HG02759 (cell line): ENCODE data around the gene RIPK1.

Experiments used
- ATAC-seq: cut with Tn5 transposase; IDR thresholded peaks from one replicate; pipeline ENCODE4 v1.9.1; 2021; ENCODE audit warnings: mild to moderate bottlenecking, moderate library complexity; ENCODE audit not compliant: unreplicated experiment

RIPK1 gene

DNA sequence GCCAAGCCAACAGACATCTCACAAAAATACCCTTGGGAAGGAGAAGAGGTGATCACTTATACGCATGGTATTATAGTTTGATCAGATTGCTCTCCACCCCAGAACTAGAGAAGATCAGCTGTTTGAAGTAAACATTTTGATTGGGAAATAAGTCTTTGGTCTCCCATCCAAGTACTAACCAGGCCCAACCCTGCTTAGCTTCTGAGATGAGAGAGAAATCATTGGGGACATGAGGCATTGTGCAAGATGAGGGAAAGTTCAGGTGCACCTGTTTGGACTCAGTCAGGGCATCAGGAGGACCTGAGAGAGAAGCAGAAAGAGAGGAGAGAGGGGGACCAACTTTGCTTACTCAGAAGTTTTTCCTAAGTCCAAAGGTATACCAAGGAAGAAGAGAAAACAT, 11.4 kb downstream of the RIPK1 start:
- ATAC-seq: no peak

DNA sequence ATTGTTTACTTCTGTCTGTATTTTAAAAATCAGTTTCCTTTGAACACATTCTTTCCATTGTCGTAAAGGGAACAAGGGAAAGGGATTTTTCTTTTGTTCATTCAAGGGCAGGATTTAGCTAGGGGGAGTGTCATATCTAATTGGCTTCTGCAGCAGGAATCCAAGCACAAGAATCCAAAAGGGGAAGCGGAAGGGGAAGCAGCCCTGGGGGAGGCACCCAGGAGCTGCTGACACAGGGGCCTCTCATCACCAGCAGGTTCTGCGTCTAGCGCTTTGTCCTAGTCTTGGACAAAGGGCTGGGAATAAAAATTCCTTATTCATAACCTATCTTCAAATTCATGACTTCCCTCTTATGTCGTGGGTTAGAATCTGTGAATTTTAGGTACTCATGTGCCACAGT, 13.7 kb downstream of the RIPK1 start:
- no peak for ATAC-seq

GRCh38 chr6:3085074-3085473, 16.8 kb downstream of the RIPK1 start:
- no peak for ATAC-seq

GRCh38 chr6:3086282-3086946, 18.1 kb downstream of the RIPK1 start:
- ATAC-seq: no peak

DNA sequence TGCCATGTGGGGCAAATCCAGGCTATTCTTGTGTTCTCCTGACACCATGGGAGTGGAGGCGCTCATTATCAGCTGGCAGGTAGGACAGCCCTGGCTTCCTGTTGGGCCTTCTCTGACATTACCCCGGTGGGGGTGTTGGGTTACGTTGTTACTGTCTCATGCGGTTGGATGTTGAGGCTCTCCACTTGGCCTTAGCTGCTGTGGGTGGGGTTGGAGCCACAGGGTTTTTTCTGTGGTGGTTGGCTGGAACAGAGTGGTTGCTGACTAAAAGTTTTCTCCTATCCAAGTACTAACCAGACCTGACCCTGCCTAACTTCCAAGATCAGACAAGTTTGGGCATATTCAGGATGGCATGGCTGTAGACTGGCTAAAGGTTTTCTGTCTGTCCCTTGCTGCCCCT, 20.2 kb downstream of the RIPK1 start:
- no peak for ATAC-seq

GRCh38 chr6:3088968-3089367, 20.7 kb downstream of the RIPK1 start:
- no peak for ATAC-seq

- no peak for ATAC-seq
These were observed 21.7 kb downstream of the RIPK1 start for GRCh38 chr6:3090013-3090412.

GRCh38 chr6:3094815-3095214, 26.5 kb downstream of the RIPK1 start:
- ATAC-seq: no peak

- no peak for ATAC-seq
These were observed 34.6 kb downstream of the RIPK1 start for GRCh38 chr6:3102875-3103274.

DNA sequence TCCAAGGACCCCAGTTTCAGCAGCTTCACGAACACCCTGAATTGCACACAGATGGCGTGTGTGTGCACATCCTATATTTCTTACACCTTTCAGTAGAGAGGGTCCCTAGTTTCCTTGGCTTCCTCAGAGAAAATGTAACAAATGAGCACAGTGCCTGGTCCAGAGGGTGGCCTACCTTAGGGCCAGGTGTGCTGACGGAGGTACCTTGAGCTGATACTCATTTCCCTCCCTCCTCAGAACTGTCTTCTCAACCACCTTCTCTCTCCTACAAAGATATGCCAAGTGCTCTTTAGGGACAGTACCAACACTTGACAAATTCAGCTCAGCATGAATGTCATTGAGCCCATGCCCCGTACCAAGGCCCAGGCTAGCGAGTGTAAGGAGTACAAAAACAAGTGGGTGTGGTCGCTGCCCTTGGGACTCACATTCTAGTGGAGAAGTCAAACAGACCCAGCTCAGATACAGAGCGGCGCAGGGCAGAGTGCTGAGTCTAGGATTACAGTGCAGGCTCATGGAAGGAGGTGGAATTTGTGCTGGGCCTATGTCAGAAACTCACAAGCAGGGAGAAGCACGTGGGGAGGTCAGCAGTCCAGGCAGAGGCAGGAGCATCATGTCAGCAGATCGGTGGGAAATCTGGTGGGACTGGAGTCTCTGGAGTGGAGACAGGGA, 40.6 kb downstream of the RIPK1 start:
- no peak for ATAC-seq

DNA sequence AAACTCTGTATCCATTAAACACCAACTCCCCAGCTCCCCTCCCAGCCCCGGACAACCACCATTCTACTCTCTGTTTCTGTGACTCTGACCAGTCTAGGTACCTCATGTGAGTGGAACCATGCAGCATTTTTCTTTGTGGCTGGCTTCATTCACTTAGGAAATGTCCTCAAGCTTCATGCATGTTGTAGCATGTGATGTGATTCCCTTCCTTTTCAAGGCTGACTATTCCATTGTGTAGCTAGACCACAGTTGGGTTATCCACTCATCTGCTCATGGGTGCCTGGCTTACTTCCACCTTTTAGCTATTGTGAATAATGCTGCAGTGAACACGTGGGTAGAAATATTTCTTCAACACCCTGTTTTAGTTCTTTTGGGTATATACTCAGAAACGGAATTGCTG, 41.5 kb downstream of the RIPK1 start:
- ATAC-seq: no peak

GRCh38 chr6:3114377-3114776, 46.1 kb downstream of the RIPK1 start:
- ATAC-seq: no peak

- ATAC-seq: no peak
These were observed 49.6 kb downstream of the RIPK1 start for GRCh38 chr6:3117912-3118352.

DNA sequence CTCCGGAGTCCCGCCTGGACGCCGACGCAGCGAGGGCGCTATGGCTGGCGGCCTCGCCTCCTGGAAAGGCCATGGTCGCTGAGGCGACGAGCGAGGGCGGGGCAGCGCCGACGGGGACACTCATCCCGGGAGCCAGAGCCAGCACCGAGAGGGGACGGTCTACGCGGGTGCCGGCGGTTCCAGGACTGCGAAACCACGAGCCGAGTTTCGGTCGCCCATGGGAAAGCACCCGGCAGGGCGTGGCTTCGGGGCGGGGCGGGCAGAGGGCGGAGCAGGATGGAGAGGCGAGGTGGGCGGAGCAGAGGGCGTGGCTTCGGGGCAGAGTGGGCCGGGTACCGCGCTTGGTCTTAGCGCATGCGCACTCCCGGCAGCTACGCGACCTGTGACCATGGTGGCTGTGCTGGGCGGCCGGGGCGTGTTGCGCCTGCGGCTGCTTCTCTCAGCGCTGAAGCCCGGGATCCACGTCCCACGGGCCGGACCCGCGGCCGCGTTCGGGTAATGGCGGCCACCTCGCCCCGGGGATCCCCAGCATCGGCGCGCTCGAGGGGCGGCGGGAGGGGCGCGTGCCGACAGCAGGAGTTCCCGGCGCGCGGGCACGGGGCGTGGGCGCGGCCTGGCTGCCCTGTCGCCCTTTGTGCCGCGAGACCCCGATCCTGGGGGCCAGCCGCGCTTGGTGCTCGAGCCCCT, 50.2 kb downstream of the RIPK1 start, which contains the start of gene BPHL:
Gene BPHL (plus strand): TSS at position 359 of the 687 bp plus-strand sequence. CDS start 30 bp downstream, at position 389.
- ATAC-seq: peak; percentile 91

DNA sequence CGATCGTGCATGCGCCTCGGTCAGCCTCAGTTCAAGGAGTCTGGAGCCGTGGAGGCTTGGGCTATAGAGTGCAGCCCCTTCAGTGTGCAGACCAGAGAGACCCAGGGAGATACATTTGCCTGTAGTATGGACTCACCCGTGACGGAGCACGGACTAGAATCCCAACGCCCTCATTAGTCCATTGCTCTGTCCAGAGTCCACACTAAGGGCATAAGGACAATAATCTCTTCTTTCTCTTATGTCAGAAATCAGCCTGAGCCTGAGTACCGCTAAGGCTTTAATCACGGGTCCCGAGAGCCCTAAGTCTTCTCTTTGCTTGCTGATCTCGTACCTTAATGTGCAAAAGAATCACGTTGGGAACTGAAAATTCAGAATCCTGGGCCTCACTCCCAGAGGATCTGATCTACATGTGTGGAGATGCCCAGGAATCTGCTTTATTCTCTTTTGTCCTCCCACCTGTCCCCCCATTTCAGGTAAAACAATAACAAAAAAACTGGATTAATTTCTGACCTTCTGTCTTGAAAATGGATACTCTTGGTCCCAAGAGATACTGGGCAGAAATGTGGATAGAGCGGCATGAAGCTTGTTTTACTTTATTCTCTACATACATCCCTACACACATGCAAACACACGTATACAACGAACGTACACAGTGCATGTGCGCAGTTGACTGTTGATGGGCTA, 50.9 kb downstream of the RIPK1 start:
- ATAC-seq: peak; percentile 28

- ATAC-seq: no peak
These were observed 52.4 kb downstream of the RIPK1 start for GRCh38 chr6:3120765-3121089.

DNA sequence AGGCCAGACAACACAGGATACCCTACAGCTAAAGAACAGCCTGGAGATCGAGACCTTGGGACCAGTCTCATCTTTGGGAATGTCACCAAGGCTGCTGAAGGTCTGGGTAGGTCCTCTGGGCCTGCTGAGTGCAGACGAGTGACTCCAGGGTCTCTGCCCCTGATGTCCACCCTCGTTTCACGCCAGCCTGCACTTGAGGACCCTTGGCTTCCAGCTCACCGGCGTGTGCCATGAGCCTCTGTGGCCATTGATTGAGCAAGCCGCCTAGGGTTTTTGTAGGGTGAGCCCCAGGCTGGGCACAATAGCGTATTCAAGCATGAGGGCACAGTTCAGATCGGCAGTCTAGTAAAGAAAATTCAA, 54.5 kb downstream of the RIPK1 start:
- ATAC-seq: no peak

GRCh38 chr6:3124667-3125066, 56.4 kb downstream of the RIPK1 start:
- no peak for ATAC-seq

GRCh38 chr6:3125815-3126214, 57.5 kb downstream of the RIPK1 start:
- ATAC-seq: no peak

- no peak for ATAC-seq
These were observed 60.2 kb downstream of the RIPK1 start for GRCh38 chr6:3128356-3129108.

DNA sequence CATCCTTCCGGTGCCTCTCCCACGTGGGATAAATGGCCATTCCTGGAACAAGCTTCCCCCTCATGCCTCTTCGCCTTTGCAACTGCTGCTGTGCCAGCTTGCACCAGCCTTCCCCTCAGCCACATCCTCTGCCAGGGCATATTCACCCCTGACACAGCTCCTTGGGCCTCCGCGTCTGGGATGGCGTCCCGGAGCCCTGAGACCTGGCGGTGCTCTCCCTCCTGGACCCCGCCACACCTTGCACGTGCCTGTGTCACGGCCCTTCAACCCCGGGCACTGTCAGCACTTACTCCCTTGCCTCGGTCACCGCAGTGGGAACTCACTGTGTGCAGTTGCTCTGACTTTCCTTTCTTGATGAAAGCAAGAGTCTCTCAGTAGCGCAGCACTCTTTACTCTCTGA, 63.4 kb downstream of the RIPK1 start:
- no peak for ATAC-seq
